Measurements from ENCODE around the gene SULT2B1. TPM values are rescaled to one million over a fixed set of nuclear protein-coding genes. Genes with fewer than 3 reads are reported as not detected.

Gene SULT2B1
- total RNA-seq, 2 experiments from 2014 or later = not detected

GRCh38 chr19:48588670-48589401 is 36.9 kb downstream of the SULT2B1 start:
- H3K4me1 Mint-ChIP-seq (ENCODE audit: low read depth) = peaks cover 15% of the 10 kb centered on the region
- peak; percentile 88 for TF ChIP-seq CTCF (IDR thresholded peaks at IDR 0.05)
- peak overlapping the region; percentile 36 for H3K27ac Mint-ChIP-seq
- ChIA-PET POLR2A (interaction anchor here (0.6 to 1.5 kb wide), 5 partner anchors 25 to 129 kb away, joined by 3 to 6 read pairs (median 3); partner anchors contain the start of genes RPL18 and SPHK2), CTCF (interaction anchor here (0.6 to 6.4 kb wide), 22 partner anchors 9 to 302 kb away, joined by 3 to 44 read pairs (median 4); no protein-coding TSS in a partner anchor)
- ATAC-seq (peak; percentile 87), DNase-seq (peak; percentile 94)
- peak overlapping the region; percentile 38 for H3K4me3 Mint-ChIP-seq
- intact Hi-C loops (cut with micrococcal nuclease) = no loop called here
- no peaks in the 10 kb centered on the region for H3K9me3 Mint-ChIP-seq
- no peaks in the 10 kb centered on the region for H3K27me3 Mint-ChIP-seq
- peaks cover 2% of the 10 kb centered on the region for H3K36me3 Mint-ChIP-seq (ENCODE audit: low read depth)

GRCh38 chr19:48591021-48591420 is 39.0 kb downstream of the SULT2B1 start:
- H3K36me3 Mint-ChIP-seq (ENCODE audit: low read depth) = no peaks in the 10 kb centered on the region
- POLR2A ChIA-PET = interaction anchor here (1.6 kb wide), 1 partner anchor 83 kb away, joined by 3 read pairs; no protein-coding TSS in a partner anchor

GRCh38 chr19:48595171-48595570 is 43.2 kb downstream of the SULT2B1 start:
- TF ChIP-seq CTCF (IDR thresholded peaks at IDR 0.05) = no peak
- no peaks in the 10 kb centered on the region for H3K9me3 Mint-ChIP-seq
- no peaks in the 10 kb centered on the region for H3K4me1 Mint-ChIP-seq (ENCODE audit: low read depth)
- H3K27ac Mint-ChIP-seq = no peak overlapping the region
- H3K27me3 Mint-ChIP-seq = no peaks in the 10 kb centered on the region
- intact Hi-C loops (cut with micrococcal nuclease) = no loop called here
- H3K36me3 Mint-ChIP-seq (ENCODE audit: low read depth) = no peaks in the 10 kb centered on the region
- ChIA-PET CTCF (interaction anchor here (1.1 to 3.4 kb wide), 4 partner anchors 11 to 105 kb away, joined by 3 to 13 read pairs (median 10); no protein-coding TSS in a partner anchor), POLR2A (interaction anchor here (2.4 kb wide), 1 partner anchor 21 kb away, joined by 11 read pairs; no protein-coding TSS in a partner anchor)
- peak overlapping the region; percentile 71 for H3K4me3 Mint-ChIP-seq
- ATAC-seq (no peak), DNase-seq (no peak)

More at GRCh38 chr19:48591021-48591420, 39.0 kb downstream of the SULT2B1 start:
- DNase-seq (no peak), ATAC-seq (no peak)
- Mint-ChIP-seq H3K9me3 (no peaks in the 10 kb centered on the region), H3K4me1 (ENCODE audit: low read depth) (peaks cover 10% of the 10 kb centered on the region), H3K4me3 (no peak overlapping the region), H3K27me3 (no peaks in the 10 kb centered on the region), H3K27ac (no peak overlapping the region)
- CTCF ChIA-PET = interaction anchor here (1.1 to 6.4 kb wide), 3 partner anchors 18 to 257 kb away, joined by 4 to 44 read pairs (median 5); no protein-coding TSS in a partner anchor
- intact Hi-C loops (cut with micrococcal nuclease) = no loop called here
- no peak for TF ChIP-seq CTCF (IDR thresholded peaks at IDR 0.05)

GRCh38 chr19:48595833-48596232 is 43.9 kb downstream of the SULT2B1 start:
- no peaks in the 10 kb centered on the region for H3K36me3 Mint-ChIP-seq (ENCODE audit: low read depth)
- no peak for ATAC-seq
- CTCF ChIA-PET = interaction anchor here (1.1 to 3.4 kb wide), 4 partner anchors 12 to 106 kb away, joined by 3 to 13 read pairs (median 10); no protein-coding TSS in a partner anchor

More at GRCh38 chr19:48595833-48596232, 43.9 kb downstream of the SULT2B1 start:
- no peak for TF ChIP-seq CTCF (IDR thresholded peaks at IDR 0.05)
- Mint-ChIP-seq H3K9me3 (no peaks in the 10 kb centered on the region), H3K27ac (peak overlapping the region; percentile 26), H3K4me1 (ENCODE audit: low read depth) (no peaks in the 10 kb centered on the region), H3K4me3 (peak overlapping the region; percentile 71), H3K27me3 (no peaks in the 10 kb centered on the region)
- no peak for DNase-seq
- intact Hi-C loops (cut with micrococcal nuclease) = no loop called here
- POLR2A ChIA-PET = interaction anchor here (2.4 kb wide), 1 partner anchor 21 kb away, joined by 11 read pairs; no protein-coding TSS in a partner anchor

Measured in activated CD8-positive, alpha-beta T cell treated with anti-CD3 and anti-CD28 coated beads for 36 hours (primary cell).